ENCODE results near the gene PSTPIP2.

DNA sequence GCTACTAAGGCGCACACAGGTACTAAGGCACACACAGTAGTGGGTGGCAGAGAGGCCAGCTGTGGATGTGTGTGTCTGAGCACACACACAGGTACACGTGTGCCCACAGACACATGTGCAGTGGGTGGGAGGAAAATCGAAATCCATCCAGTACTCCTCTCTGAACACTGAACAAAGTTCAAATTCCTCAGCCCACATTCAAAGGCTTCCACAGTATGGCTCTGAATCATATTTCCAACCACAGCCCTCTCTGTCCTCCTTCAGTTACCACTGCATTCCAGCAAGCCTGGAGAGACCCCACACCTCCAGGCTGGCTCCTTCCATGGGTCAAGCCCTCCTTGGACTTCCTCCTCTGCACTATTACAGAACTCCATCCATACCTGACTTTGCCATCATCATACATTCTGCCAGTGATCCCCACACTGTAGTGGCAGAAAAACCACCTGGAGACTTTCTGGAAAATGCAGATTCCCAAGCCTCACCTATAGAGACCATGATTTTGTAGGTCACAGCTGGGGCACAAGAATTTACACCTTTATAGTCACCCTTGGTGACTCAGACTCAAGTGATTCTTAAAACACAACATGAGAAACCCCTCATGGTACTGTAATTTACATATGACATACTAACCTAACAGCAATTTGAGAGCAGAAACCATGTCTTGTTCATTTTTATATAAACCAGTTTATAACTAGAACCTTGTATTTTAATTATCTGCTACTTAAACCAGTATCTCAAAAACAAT is 136.3 kb downstream of the PSTPIP2 start:
- TF ChIP-seq TAF1 (conservative IDR thresholded peaks at IDR 0.05) (no peak), JUND (IDR thresholded peaks at IDR 0.05) (no peak), GABPA (IDR thresholded peaks at IDR 0.05 in 1 of 2, conservative IDR thresholded peaks at IDR 0.05 in 1 of 2) (no peak), SP1 (IDR thresholded peaks at IDR 0.05) (peak; percentile 55), MAX (IDR thresholded peaks at IDR 0.05) (no peak), REST (IDR thresholded peaks at IDR 0.05) (no peak), YY1 (IDR thresholded peaks at IDR 0.05) (no peak), RAD21 (IDR thresholded peaks at IDR 0.05) (no peak), EGR1 (IDR thresholded peaks at IDR 0.05; ENCODE audit: low read depth in 2 of 2) (no peak), FOXA1 (IDR thresholded peaks at IDR 0.05) (no peak)
- TF ChIP-seq, protein P1, sequence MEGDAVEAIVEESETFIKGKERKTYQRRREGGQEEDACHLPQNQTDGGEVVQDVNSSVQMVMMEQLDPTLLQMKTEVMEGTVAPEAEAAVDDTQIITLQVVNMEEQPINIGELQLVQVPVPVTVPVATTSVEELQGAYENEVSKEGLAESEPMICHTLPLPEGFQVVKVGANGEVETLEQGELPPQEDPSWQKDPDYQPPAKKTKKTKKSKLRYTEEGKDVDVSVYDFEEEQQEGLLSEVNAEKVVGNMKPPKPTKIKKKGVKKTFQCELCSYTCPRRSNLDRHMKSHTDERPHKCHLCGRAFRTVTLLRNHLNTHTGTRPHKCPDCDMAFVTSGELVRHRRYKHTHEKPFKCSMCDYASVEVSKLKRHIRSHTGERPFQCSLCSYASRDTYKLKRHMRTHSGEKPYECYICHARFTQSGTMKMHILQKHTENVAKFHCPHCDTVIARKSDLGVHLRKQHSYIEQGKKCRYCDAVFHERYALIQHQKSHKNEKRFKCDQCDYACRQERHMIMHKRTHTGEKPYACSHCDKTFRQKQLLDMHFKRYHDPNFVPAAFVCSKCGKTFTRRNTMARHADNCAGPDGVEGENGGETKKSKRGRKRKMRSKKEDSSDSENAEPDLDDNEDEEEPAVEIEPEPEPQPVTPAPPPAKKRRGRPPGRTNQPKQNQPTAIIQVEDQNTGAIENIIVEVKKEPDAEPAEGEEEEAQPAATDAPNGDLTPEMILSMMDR (IDR thresholded peaks at IDR 0.05; ENCODE audit: low read depth, low read length, missing input control) = no peak
- TF ChIP-seq, protein P2, sequence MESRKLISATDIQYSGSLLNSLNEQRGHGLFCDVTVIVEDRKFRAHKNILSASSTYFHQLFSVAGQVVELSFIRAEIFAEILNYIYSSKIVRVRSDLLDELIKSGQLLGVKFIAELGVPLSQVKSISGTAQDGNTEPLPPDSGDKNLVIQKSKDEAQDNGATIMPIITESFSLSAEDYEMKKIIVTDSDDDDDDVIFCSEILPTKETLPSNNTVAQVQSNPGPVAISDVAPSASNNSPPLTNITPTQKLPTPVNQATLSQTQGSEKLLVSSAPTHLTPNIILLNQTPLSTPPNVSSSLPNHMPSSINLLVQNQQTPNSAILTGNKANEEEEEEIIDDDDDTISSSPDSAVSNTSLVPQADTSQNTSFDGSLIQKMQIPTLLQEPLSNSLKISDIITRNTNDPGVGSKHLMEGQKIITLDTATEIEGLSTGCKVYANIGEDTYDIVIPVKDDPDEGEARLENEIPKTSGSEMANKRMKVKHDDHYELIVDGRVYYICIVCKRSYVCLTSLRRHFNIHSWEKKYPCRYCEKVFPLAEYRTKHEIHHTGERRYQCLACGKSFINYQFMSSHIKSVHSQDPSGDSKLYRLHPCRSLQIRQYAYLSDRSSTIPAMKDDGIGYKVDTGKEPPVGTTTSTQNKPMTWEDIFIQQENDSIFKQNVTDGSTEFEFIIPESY (IDR thresholded peaks at IDR 0.05) = no peak
- TF ChIP-seq, protein P3, sequence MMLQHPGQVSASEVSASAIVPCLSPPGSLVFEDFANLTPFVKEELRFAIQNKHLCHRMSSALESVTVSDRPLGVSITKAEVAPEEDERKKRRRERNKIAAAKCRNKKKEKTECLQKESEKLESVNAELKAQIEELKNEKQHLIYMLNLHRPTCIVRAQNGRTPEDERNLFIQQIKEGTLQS (IDR thresholded peaks at IDR 0.05) = no peak
